ENCODE results near the gene TTLL5. TPM values are rescaled to one million over a fixed set of nuclear protein-coding genes. Genes with fewer than 3 reads are reported as not detected.

The TTLL5 gene
- polyA plus RNA-seq, 3 donors: 4.2 to 7.2 (median 4.7) TPM

- H3K4me1 ChIP-seq (ENCODE audit: control insufficient read depth in 1 of 2, insufficient read depth in 2 of 2, low read length in 2 of 2): no peaks in the 10 kb centered on the region
- H4K20me1 ChIP-seq (ENCODE audit: insufficient read depth, low read length): no peaks in the 10 kb centered on the region
- H3K9ac ChIP-seq (ENCODE audit: insufficient read depth, low read length, poor library complexity, severe bottlenecking): no peak overlapping the region
- no peaks in the 10 kb centered on the region for H3K4me1 Mint-ChIP-seq
- no peaks in the 10 kb centered on the region for H3K36me3 ChIP-seq (replicated peaks in 1 of 2; ENCODE audit: control insufficient read depth in 1 of 2, insufficient read depth in 2 of 2, low read length in 2 of 2)
- H3K27ac ChIP-seq (ENCODE audit: low read depth in 1 of 2, low read length in 2 of 2): no peak overlapping the region
- no peaks in the 10 kb centered on the region for H3K79me2 ChIP-seq (ENCODE audit: insufficient read depth, low read length)
- H2AFZ ChIP-seq (ENCODE audit: insufficient read depth, low read depth, low read length, poor library complexity, severe bottlenecking): no peak overlapping the region
- no peak overlapping the region for H3K4me3 ChIP-seq (replicated peaks in 1 of 3; ENCODE audit: low read depth in 2 of 3, low read length in 3 of 3)
- no peaks in the 10 kb centered on the region for H3K27me3 ChIP-seq (ENCODE audit: control insufficient read depth in 2 of 2, insufficient read depth in 2 of 2, low read length in 2 of 2)
- no CpG with 5 or more reads among the region's 2 CpGs for WGBS (ENCODE audit: insufficient coverage)
- H3K9me3 Mint-ChIP-seq: no peaks in the 10 kb centered on the region
- intact Hi-C loops (cut with micrococcal nuclease): no loop called here
- no peaks in the 10 kb centered on the region for H3K27me3 Mint-ChIP-seq (ENCODE audit: low read depth in 3 of 3)
- DNase-seq: no peak
- H3K4me2 ChIP-seq (replicated peaks; ENCODE audit: extremely low read depth, low read length, poor library complexity, severe bottlenecking): no peak overlapping the region
- no peak for TF ChIP-seq CTCF (IDR thresholded peaks at IDR 0.05)
- H3K36me3 Mint-ChIP-seq: peaks cover 7 to 9% of the 10 kb centered on the region in 2 donors
- H3K4me3 Mint-ChIP-seq: no peak overlapping the region
- no peak overlapping the region for H3K27ac Mint-ChIP-seq
- H3K9me3 ChIP-seq (replicated peaks in 1 of 2; ENCODE audit: control insufficient read depth in 1 of 2, insufficient read depth in 1 of 2, low read length in 2 of 2): no peaks in the 10 kb centered on the region
These were observed 274.1 kb downstream of the TTLL5 start for GRCh38 chr14:75934998-75935628.

GRCh38 chr14:75939200-75939599 is 278.2 kb downstream of the TTLL5 start:
- Histone ChIP-seq H3K27ac (ENCODE audit: low read depth in 1 of 2, low read length in 2 of 2) (no peak overlapping the region), H4K20me1 (ENCODE audit: insufficient read depth, low read length) (no peaks in the 10 kb centered on the region), H3K4me2 (replicated peaks; ENCODE audit: extremely low read depth, low read length, poor library complexity, severe bottlenecking) (no peak overlapping the region), H3K9ac (ENCODE audit: insufficient read depth, low read length, poor library complexity, severe bottlenecking) (no peak overlapping the region), H3K27me3 (ENCODE audit: control insufficient read depth in 2 of 2, insufficient read depth in 2 of 2, low read length in 2 of 2) (no peaks in the 10 kb centered on the region), H3K79me2 (ENCODE audit: insufficient read depth, low read length) (no peaks in the 10 kb centered on the region), H3K4me3 (replicated peaks in 1 of 3; ENCODE audit: low read depth in 2 of 3, low read length in 3 of 3) (no peak overlapping the region), H2AFZ (ENCODE audit: insufficient read depth, low read depth, low read length, poor library complexity, severe bottlenecking) (no peak overlapping the region), H3K36me3 (replicated peaks in 1 of 2; ENCODE audit: control insufficient read depth in 1 of 2, insufficient read depth in 2 of 2, low read length in 2 of 2) (no peaks in the 10 kb centered on the region), H3K4me1 (ENCODE audit: control insufficient read depth in 1 of 2, insufficient read depth in 2 of 2, low read length in 2 of 2) (no peaks in the 10 kb centered on the region), H3K9me3 (replicated peaks in 1 of 2; ENCODE audit: control insufficient read depth in 1 of 2, insufficient read depth in 1 of 2, low read length in 2 of 2) (no peaks in the 10 kb centered on the region)
- no peaks in the 10 kb centered on the region for H3K4me1 Mint-ChIP-seq
- no peak for DNase-seq
- TF ChIP-seq CTCF (IDR thresholded peaks at IDR 0.05): no peak
- H3K4me3 Mint-ChIP-seq: no peak overlapping the region
- no peaks in the 10 kb centered on the region for H3K27me3 Mint-ChIP-seq (ENCODE audit: low read depth in 3 of 3)
- no peaks in the 10 kb centered on the region for H3K9me3 Mint-ChIP-seq
- no peak overlapping the region for H3K27ac Mint-ChIP-seq
- intact Hi-C loops (cut with micrococcal nuclease): no loop called here
- H3K36me3 Mint-ChIP-seq: peaks cover 0 to 3% of the 10 kb centered on the region in 2 donors
- WGBS (ENCODE audit: insufficient coverage): no CpG with 5 or more reads among the region's 1 CpG

Measured in CD14-positive monocyte (primary cell).